ENCODE results near the gene CCT7. TPM values are rescaled to one million over a fixed set of nuclear protein-coding genes. Genes with fewer than 3 reads are reported as not detected.

Gene CCT7
- total RNA-seq, 4 donors from 2014 or later: 194 to 245 (median 212) TPM

DNA sequence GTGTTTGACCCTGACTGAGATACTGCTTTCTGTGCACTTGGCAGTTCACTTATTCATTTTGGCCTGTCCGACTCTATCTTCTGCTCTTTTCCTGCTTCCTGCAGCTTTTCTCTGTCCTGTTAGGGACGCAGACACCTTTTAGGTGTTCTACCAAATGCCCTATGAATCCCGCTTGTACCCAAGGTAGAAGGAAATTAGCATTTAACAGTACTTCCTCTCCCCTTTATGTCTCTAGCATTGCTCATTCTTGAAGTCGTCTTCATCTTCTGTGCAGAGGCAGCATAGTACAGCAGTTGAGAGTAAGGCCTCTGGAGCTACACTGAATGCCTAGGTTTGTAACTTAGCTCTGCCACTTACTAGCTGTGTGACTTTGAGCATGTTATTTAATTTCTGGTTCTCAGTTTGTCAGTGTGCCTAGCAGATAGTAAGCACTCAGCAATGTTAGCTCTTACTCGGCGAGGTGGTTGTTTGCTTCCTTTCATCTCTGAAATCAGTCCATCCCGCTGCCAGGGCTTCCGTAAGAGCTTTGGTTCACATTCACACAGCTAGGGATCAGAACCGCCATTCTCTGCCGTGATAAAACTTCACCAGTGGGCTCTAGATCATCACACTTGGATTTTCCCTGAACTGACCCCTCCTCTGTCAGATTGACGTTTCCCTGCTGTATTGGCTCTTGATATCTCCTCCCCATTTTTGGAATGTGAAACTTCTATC, 1.4 kb downstream of the CCT7 start:
- Histone ChIP-seq H3K36me3 (peaks cover 0 to 17% (median 6%) of the 10 kb centered on the region in 3 donors), H3K27ac (peak overlapping the region in 1 of 4 donors; percentile 95), H3K9me3 (no peaks in the 10 kb centered on the region), H3K27me3 (no peaks in the 10 kb centered on the region), H3K4me1 (peaks cover 0 to 57% (median 7%) of the 10 kb centered on the region in 4 donors), H3K4me3 (peak overlapping the region; percentile 49 to 80 (median 69))
- DNase-seq (ENCODE audit: low spot score in 2 of 2): no peak
- WGBS, 2 donors: 68 to 69% methylated on average over 11 of the region's 11 CpGs
- TF ChIP-seq, protein P1, sequence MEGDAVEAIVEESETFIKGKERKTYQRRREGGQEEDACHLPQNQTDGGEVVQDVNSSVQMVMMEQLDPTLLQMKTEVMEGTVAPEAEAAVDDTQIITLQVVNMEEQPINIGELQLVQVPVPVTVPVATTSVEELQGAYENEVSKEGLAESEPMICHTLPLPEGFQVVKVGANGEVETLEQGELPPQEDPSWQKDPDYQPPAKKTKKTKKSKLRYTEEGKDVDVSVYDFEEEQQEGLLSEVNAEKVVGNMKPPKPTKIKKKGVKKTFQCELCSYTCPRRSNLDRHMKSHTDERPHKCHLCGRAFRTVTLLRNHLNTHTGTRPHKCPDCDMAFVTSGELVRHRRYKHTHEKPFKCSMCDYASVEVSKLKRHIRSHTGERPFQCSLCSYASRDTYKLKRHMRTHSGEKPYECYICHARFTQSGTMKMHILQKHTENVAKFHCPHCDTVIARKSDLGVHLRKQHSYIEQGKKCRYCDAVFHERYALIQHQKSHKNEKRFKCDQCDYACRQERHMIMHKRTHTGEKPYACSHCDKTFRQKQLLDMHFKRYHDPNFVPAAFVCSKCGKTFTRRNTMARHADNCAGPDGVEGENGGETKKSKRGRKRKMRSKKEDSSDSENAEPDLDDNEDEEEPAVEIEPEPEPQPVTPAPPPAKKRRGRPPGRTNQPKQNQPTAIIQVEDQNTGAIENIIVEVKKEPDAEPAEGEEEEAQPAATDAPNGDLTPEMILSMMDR (IDR thresholded peaks at IDR 0.05): no peak
- TF ChIP-seq EP300 (IDR thresholded peaks at IDR 0.05) (no peak), POLR2A (IDR thresholded peaks at IDR 0.05) (no peak)

DNA sequence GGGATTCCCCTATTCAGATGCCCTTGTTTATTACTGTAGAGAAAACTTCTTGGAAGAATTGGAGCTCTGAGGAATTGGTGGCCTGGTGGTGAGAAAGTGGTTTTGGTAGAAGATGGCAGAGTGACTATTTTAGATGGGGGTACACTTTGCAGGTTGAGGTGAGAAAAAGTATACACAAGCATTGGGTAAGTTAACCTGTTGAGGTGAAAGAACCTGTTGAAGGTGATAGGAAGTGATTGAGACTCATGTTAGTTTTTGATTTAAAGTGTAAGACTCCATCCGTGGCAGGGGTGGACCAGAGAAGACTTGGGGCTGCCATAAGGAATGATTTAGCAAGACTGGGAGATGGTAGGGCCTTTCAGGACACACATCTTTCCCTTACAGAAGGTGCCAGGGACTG, 3.1 kb downstream of the CCT7 start:
- no peak overlapping the region for H3K4me3 ChIP-seq
- no peaks in the 10 kb centered on the region for H3K27me3 ChIP-seq
- no peak for DNase-seq (ENCODE audit: low spot score in 2 of 2)
- H3K9me3 ChIP-seq: no peaks in the 10 kb centered on the region
- H3K4me1 ChIP-seq: peaks cover 0 to 57% (median 7%) of the 10 kb centered on the region in 4 donors
- H3K36me3 ChIP-seq: peaks cover 0 to 29% (median 6%) of the 10 kb centered on the region in 3 donors
- no peak for TF ChIP-seq POLR2A (IDR thresholded peaks at IDR 0.05)
- TF ChIP-seq, protein P1 (IDR thresholded peaks at IDR 0.05): no peak
- no peak for TF ChIP-seq EP300 (IDR thresholded peaks at IDR 0.05)
- WGBS, 2 donors: 48 to 61% methylated on average over 1 of the region's 1 CpG
- no peak overlapping the region for H3K27ac ChIP-seq

DNA sequence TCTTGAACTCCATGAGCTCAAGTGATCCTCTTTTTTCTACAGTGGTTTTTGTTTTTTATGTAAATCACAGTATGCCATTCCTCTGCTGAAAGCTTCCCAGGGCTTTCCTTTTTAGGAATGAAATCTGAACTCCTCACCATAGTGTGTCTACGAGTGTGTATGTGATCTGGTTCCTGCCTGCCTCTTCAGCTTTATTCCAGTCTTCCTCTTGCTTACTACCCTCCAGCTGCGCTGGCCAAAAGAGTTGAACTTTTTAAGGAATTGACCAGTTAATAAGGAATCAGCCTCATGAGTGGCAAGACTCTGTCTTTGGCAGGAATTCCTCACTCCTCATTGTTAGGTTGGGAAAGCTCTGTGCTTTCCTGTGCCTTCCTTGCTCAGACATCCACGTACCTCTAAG, 4.0 kb downstream of the CCT7 start:
- no peaks in the 10 kb centered on the region for H3K27me3 ChIP-seq
- no peak for DNase-seq (ENCODE audit: low spot score in 2 of 2)
- 68 to 81% methylated on average over 3 of the region's 3 CpGs for WGBS, 2 donors
- H3K4me1 ChIP-seq: peaks cover 0 to 50% (median 4%) of the 10 kb centered on the region in 4 donors
- H3K27ac ChIP-seq: no peak overlapping the region
- no peak overlapping the region for H3K4me3 ChIP-seq
- H3K36me3 ChIP-seq: peaks cover 0 to 39% (median 10%) of the 10 kb centered on the region in 3 donors
- no peaks in the 10 kb centered on the region for H3K9me3 ChIP-seq
- TF ChIP-seq, protein P1 (IDR thresholded peaks at IDR 0.05): no peak
- TF ChIP-seq POLR2A (IDR thresholded peaks at IDR 0.05) (no peak), EP300 (IDR thresholded peaks at IDR 0.05) (no peak)

DNA sequence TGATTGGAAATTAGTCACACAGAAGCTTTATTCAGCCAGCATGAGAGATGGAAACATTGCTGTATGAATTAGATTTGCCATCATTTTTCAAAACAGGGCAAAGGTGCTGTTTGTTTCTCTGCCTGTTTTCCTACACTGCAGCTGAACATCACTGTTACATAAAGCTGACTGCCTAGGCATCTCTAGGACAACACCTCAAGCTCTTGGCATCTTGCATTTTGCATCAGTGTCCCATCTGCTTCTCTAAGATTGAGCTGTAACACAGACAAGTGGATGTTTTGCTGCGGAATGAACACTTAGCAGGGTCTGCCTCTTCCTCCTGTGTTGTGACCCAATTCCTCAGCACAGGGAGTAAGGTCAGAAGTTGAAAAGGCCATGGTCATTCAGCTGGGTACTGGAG, 4.9 kb downstream of the CCT7 start:
- no peak overlapping the region for H3K4me3 ChIP-seq
- no peaks in the 10 kb centered on the region for H3K9me3 ChIP-seq
- H3K27me3 ChIP-seq: no peaks in the 10 kb centered on the region
- H3K4me1 ChIP-seq: peaks cover 0 to 50% (median 4%) of the 10 kb centered on the region in 4 donors
- no peak overlapping the region for H3K27ac ChIP-seq
- H3K36me3 ChIP-seq: peaks cover 0 to 46% (median 10%) of the 10 kb centered on the region in 3 donors
- WGBS, 2 donors: 72 to 79% methylated on average over 1 of the region's 1 CpG
- TF ChIP-seq POLR2A (IDR thresholded peaks at IDR 0.05) (no peak), EP300 (IDR thresholded peaks at IDR 0.05) (no peak)
- TF ChIP-seq, protein P1 (IDR thresholded peaks at IDR 0.05): no peak
- DNase-seq (ENCODE audit: low spot score in 2 of 2): no peak

DNA sequence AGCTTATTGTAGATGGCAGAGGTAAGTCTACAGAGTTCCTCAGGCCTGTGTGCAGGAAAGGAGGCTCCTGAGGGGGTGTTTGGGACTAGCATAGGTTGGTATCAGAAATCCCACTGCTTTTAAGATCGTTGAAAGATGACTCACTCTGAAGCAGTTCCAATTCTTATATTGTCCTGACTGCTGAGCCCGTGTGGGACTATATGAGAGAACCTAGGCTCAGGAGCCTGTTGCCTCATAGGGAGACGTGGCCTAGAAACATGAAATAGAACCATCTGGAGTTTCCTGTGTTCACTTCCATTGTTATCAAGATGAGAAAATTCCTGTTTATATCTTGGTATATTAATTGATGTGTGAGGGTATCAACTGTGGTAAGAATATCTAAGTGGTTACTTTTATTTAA, 5.7 kb downstream of the CCT7 start:
- 55 to 56% methylated on average over 3 of the region's 3 CpGs for WGBS, 2 donors
- Histone ChIP-seq H3K36me3 (peaks cover 4 to 54% (median 10%) of the 10 kb centered on the region in 3 donors), H3K4me3 (no peak overlapping the region), H3K9me3 (no peaks in the 10 kb centered on the region), H3K4me1 (peaks cover 0 to 49% (median 4%) of the 10 kb centered on the region in 4 donors), H3K27me3 (no peaks in the 10 kb centered on the region), H3K27ac (no peak overlapping the region)
- DNase-seq (ENCODE audit: low spot score in 2 of 2): no peak
- TF ChIP-seq POLR2A (IDR thresholded peaks at IDR 0.05) (no peak), EP300 (IDR thresholded peaks at IDR 0.05) (no peak)
- TF ChIP-seq, protein P1 (IDR thresholded peaks at IDR 0.05): no peak
